Stimulated activated memory B cell treated with anti-CD40 and anti-IgM and Interleukin-4, amounts not matched to agents 10 μg/mL and 1 μg/mL and 100 μg/mL, for 72 hours (primary cell): Measurements from ENCODE around the gene DSE.
A peak's percentile ranks its signal among the peaks of the same experiment; 100 is the strongest.
"Not testable (repeated sequence)": the region's sequence is repeated elsewhere in the genome, so short reads cannot be mapped to it uniquely, and the experiment has no call there.

ENCODE experiments used
- ATAC-seq: fragments of 150-1000 bp; cut with Tn5 transposase; 2 replicates; pipeline ENCODE4 v1.10.0; 2021
- H3K27ac Mint-ChIP-seq: one replicate; pipeline ENCODE4 v1.8.0; 2022; ENCODE audit warnings: mild to moderate bottlenecking, mixed read lengths
- H3K27me3 Mint-ChIP-seq: one replicate; pipeline ENCODE4 v1.8.0; 2022; ENCODE audit warnings: mixed read lengths
- H3K36me3 Mint-ChIP-seq: one replicate; pipeline ENCODE4 v1.8.0; 2022; ENCODE audit warnings: mixed read lengths
- H3K4me1 Mint-ChIP-seq: one replicate; pipeline ENCODE4 v1.8.0; 2022; ENCODE audit warnings: mixed read lengths
- H3K4me3 Mint-ChIP-seq: one replicate; pipeline ENCODE4 v1.8.0; 2022; ENCODE audit warnings: mild to moderate bottlenecking, moderate library complexity, mixed read lengths
- H3K9me3 Mint-ChIP-seq: one replicate; pipeline ENCODE4 v1.8.0; 2022; ENCODE audit warnings: mixed read lengths

Gene DSE

GRCh38 chr6:116370760-116371119 is at the start of gene DSE:
DSE (plus strand) TSS chr6:116370947; CDS start chr6:116399251, 28,304 bp downstream.
- H3K27me3 Mint-ChIP-seq: no peaks in the 10 kb centered on the region
- ATAC-seq: peak; percentile 86
- peaks cover 21% of the 10 kb centered on the region for H3K4me1 Mint-ChIP-seq
- H3K9me3 Mint-ChIP-seq: no peaks in the 10 kb centered on the region
- H3K27ac Mint-ChIP-seq: peak within 1 kb of the TSS; percentile 82
- H3K4me3 Mint-ChIP-seq: peak within 1 kb of the TSS; percentile 80
- H3K36me3 Mint-ChIP-seq: no peaks in the 10 kb centered on the region

- not testable (repeated sequence) for H3K9me3 Mint-ChIP-seq, ATAC-seq, H3K27me3 Mint-ChIP-seq, H3K4me3 Mint-ChIP-seq, H3K36me3 Mint-ChIP-seq, H3K4me1 Mint-ChIP-seq, H3K27ac Mint-ChIP-seq
Observed at GRCh38 chr6:116321933-116322332, 48.8 kb upstream of the DSE start.

GRCh38 chr6:116323863-116324262 is 46.9 kb upstream of the DSE start:
- no peak for ATAC-seq
- Mint-ChIP-seq H3K27me3 (no peaks in the 10 kb centered on the region), H3K9me3 (no peaks in the 10 kb centered on the region), H3K27ac (no peak overlapping the region), H3K36me3 (no peaks in the 10 kb centered on the region), H3K4me1 (no peaks in the 10 kb centered on the region), H3K4me3 (no peak overlapping the region)

- not testable (repeated sequence) for H3K36me3 Mint-ChIP-seq, H3K27me3 Mint-ChIP-seq, H3K4me1 Mint-ChIP-seq, H3K27ac Mint-ChIP-seq, H3K4me3 Mint-ChIP-seq, H3K9me3 Mint-ChIP-seq, ATAC-seq
Observed at GRCh38 chr6:116325634-116326132, 45.1 kb upstream of the DSE start.

- Mint-ChIP-seq H3K36me3 (no peaks in the 10 kb centered on the region), H3K9me3 (no peaks in the 10 kb centered on the region), H3K4me3 (no peak overlapping the region), H3K4me1 (no peaks in the 10 kb centered on the region), H3K27me3 (no peaks in the 10 kb centered on the region), H3K27ac (no peak overlapping the region)
- no peak for ATAC-seq
Observed at GRCh38 chr6:116326181-116326671, 44.5 kb upstream of the DSE start.

- no peaks in the 10 kb centered on the region for H3K27me3 Mint-ChIP-seq
- no peak for ATAC-seq
- no peak overlapping the region for H3K27ac Mint-ChIP-seq
- no peaks in the 10 kb centered on the region for H3K4me1 Mint-ChIP-seq
- no peaks in the 10 kb centered on the region for H3K9me3 Mint-ChIP-seq
- no peaks in the 10 kb centered on the region for H3K36me3 Mint-ChIP-seq
- H3K4me3 Mint-ChIP-seq: no peak overlapping the region
Observed at GRCh38 chr6:116326996-116327395, 43.8 kb upstream of the DSE start.

- no peak for ATAC-seq
- H3K27me3 Mint-ChIP-seq: no peaks in the 10 kb centered on the region
- H3K4me3 Mint-ChIP-seq: no peak overlapping the region
- no peaks in the 10 kb centered on the region for H3K9me3 Mint-ChIP-seq
- H3K4me1 Mint-ChIP-seq: no peaks in the 10 kb centered on the region
- H3K27ac Mint-ChIP-seq: no peak overlapping the region
- H3K36me3 Mint-ChIP-seq: no peaks in the 10 kb centered on the region
Observed at GRCh38 chr6:116327803-116328527, 42.8 kb upstream of the DSE start.

- Mint-ChIP-seq H3K9me3 (no peaks in the 10 kb centered on the region), H3K27ac (no peak overlapping the region), H3K4me3 (no peak overlapping the region), H3K27me3 (no peaks in the 10 kb centered on the region), H3K36me3 (no peaks in the 10 kb centered on the region), H3K4me1 (no peaks in the 10 kb centered on the region)
- no peak for ATAC-seq
Observed at GRCh38 chr6:116328528-116328903, 42.2 kb upstream of the DSE start.

- H3K4me3 Mint-ChIP-seq: no peak overlapping the region
- no peaks in the 10 kb centered on the region for H3K4me1 Mint-ChIP-seq
- no peaks in the 10 kb centered on the region for H3K9me3 Mint-ChIP-seq
- H3K27ac Mint-ChIP-seq: no peak overlapping the region
- no peaks in the 10 kb centered on the region for H3K27me3 Mint-ChIP-seq
- no peak for ATAC-seq
- H3K36me3 Mint-ChIP-seq: no peaks in the 10 kb centered on the region
Observed at GRCh38 chr6:116329156-116329555, 41.6 kb upstream of the DSE start.

- no peaks in the 10 kb centered on the region for H3K9me3 Mint-ChIP-seq
- H3K36me3 Mint-ChIP-seq: no peaks in the 10 kb centered on the region
- no peak overlapping the region for H3K4me3 Mint-ChIP-seq
- no peak for ATAC-seq
- H3K4me1 Mint-ChIP-seq: no peaks in the 10 kb centered on the region
- no peaks in the 10 kb centered on the region for H3K27me3 Mint-ChIP-seq
- no peak overlapping the region for H3K27ac Mint-ChIP-seq
Observed at GRCh38 chr6:116330511-116330910, 40.2 kb upstream of the DSE start.

GRCh38 chr6:116332096-116332495 is 38.7 kb upstream of the DSE start:
- Mint-ChIP-seq H3K27me3 (no peaks in the 10 kb centered on the region), H3K9me3 (no peaks in the 10 kb centered on the region), H3K4me3 (no peak overlapping the region), H3K27ac (no peak overlapping the region), H3K4me1 (no peaks in the 10 kb centered on the region), H3K36me3 (no peaks in the 10 kb centered on the region)
- no peak for ATAC-seq

- not testable (repeated sequence) for ATAC-seq, H3K27ac Mint-ChIP-seq, H3K27me3 Mint-ChIP-seq, H3K9me3 Mint-ChIP-seq, H3K4me1 Mint-ChIP-seq, H3K36me3 Mint-ChIP-seq, H3K4me3 Mint-ChIP-seq
Observed at GRCh38 chr6:116334638-116335409, 35.9 kb upstream of the DSE start.

GRCh38 chr6:116335612-116336215 is 35.0 kb upstream of the DSE start:
- H3K4me1 Mint-ChIP-seq: no peaks in the 10 kb centered on the region
- no peaks in the 10 kb centered on the region for H3K27me3 Mint-ChIP-seq
- ATAC-seq: no peak
- no peak overlapping the region for H3K4me3 Mint-ChIP-seq
- H3K36me3 Mint-ChIP-seq: peaks cover 6% of the 10 kb centered on the region
- H3K9me3 Mint-ChIP-seq: peaks cover 5% of the 10 kb centered on the region
- no peak overlapping the region for H3K27ac Mint-ChIP-seq

GRCh38 chr6:116338943-116339342 is 31.8 kb upstream of the DSE start:
- Mint-ChIP-seq H3K4me3 (no peak overlapping the region), H3K4me1 (no peaks in the 10 kb centered on the region)

GRCh38 chr6:116340625-116341024 is 30.1 kb upstream of the DSE start:
- H3K36me3 Mint-ChIP-seq: peaks cover 12% of the 10 kb centered on the region
- not testable (repeated sequence) for H3K4me3 Mint-ChIP-seq, H3K27ac Mint-ChIP-seq, H3K4me1 Mint-ChIP-seq, H3K27me3 Mint-ChIP-seq, H3K9me3 Mint-ChIP-seq, ATAC-seq

More at GRCh38 chr6:116338943-116339342, 31.8 kb upstream of the DSE start:
- Mint-ChIP-seq H3K27ac (no peak overlapping the region), H3K36me3 (peaks cover 11% of the 10 kb centered on the region), H3K27me3 (no peaks in the 10 kb centered on the region), H3K9me3 (peaks cover 5% of the 10 kb centered on the region)
- ATAC-seq: no peak
